ENCODE results near the gene NOTCH4.
"Not testable (repeated sequence)": the region's sequence is repeated elsewhere in the genome, so short reads cannot be mapped to it uniquely, and the experiment has no call there.

Gene NOTCH4

DNA sequence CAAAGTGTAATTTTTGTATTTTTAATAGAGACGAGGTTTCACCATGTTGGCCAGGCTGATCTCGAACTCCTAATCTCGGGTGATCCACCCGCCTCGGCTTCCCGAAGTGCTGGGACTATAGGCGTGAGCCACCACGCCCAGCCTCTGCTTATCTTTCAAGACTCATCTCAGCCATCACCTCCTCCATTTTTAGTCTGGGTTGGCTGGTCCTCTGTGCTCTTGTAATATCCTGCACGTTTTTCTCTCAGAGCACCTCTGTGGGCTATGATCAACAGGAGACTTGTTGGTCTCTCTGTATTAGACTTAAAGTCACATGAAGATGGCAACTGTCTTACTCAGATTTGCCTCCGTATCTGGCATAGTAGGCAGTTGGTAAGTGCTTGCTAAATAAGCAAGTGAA, 7.6 kb downstream of the NOTCH4 start:
- no peak for DNase-seq

GRCh38 chr6:32215617-32216016, 8.2 kb downstream of the NOTCH4 start:
- no peak for DNase-seq

GRCh38 chr6:32214126-32214525, 9.7 kb downstream of the NOTCH4 start:
- DNase-seq = no peak

- no peak for DNase-seq
Measured at GRCh38 chr6:32213649-32214048, 10.2 kb downstream of the NOTCH4 start.

DNA sequence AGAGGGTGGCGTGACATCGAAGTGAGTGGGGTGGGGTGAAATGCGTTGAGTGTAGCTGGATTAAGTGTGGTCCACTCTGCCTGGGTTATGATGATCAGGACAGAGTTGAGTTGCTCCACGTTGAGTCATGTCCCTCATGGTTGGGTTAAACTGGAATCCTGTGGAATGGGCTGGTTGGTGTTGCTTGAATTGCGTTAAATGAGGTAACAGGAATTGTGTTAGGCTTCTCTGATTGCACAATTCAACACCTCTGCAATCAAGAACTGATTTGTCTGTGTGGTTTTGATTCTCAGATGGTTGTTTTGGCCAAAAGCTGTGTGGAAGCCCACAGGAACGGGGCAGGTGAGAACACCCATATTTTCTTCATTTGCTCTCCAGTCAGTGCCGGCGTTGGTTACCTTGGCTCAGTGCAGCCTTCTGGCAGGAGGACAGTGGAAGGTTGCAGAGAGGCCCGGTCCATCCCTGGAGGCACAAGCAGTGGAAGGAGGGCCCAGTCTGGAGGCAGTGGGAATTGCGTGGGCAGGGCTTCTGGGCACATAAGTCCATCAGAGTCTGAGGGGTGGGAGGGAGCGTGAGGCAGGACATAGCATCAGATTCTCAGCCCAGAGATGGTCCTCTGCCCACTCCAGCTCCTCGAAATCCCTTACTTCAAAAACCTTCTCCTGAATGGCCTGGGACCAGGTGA, 11.6 kb downstream of the NOTCH4 start:
- no peak for DNase-seq

GRCh38 chr6:32211432-32211831, 12.4 kb downstream of the NOTCH4 start:
- not testable (repeated sequence) for DNase-seq

DNA sequence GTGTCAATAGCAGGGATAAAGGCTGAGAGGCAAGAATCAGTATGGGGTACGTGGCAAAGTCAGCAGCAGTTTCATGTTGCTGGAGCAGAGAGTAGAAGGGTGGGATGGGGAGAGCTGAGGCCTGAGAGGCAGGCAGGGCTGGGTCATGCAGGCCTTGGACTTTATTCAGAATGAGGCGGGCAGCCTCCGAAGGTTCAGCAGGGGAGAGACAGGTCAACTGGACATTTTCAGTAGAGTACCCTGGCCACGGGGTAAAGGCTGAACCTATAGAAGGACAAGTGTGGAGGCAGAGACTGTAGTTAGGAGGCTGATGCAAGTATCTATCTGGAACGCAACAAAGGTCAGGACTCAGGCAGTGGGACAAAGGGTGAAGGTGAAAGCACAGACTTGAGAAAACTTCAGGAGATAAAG, 13.7 kb downstream of the NOTCH4 start:
- no peak for DNase-seq

DNA sequence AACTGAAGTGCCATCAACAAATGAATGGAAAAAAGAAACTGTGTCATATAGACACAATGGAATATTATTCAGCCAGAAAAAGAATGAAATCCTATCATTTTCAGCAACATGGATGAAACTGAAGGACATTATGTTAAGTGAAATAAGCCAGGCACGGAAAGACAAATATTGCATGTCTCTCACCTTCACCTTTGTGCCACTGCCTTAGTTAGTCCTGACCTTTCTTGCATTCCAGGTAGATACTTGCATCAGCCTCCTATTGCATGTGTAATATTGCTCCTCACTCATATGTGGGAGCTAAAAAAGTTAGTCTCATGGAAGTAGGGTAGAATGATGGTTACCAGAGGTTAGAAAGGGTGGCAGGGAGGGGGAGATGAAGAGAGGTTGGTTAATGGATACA, 14.9 kb downstream of the NOTCH4 start:
- DNase-seq = no peak

DNA sequence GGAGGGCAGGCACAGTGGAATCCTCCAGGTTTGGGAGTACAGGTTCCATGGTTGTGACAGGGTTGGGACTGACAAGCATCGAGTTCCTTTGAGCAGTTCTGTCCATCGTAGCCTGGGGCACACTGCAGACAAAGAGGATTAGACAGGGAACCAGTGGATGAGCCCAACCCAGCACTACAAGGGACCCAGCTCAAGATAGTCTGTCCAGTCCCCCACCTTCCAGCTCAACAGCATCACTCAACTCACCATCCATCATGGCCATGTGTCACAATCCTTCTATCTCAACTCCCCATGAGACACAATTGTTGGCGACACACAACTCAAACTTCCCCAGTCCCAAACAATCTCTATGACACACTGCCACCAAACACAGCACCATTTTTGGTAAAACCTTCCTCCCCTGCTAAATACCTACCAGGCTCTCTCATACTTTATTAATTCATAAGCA, 19.6 kb downstream of the NOTCH4 start:
- DNase-seq = no peak

GRCh38 chr6:32203426-32204267, 20.2 kb downstream of the NOTCH4 start:
- DNase-seq = no peak

GRCh38 chr6:32202186-32202585, 21.7 kb downstream of the NOTCH4 start:
- no peak for DNase-seq

- no peak for DNase-seq
Measured at GRCh38 chr6:32200711-32201475, 23.0 kb downstream of the NOTCH4 start.

DNA sequence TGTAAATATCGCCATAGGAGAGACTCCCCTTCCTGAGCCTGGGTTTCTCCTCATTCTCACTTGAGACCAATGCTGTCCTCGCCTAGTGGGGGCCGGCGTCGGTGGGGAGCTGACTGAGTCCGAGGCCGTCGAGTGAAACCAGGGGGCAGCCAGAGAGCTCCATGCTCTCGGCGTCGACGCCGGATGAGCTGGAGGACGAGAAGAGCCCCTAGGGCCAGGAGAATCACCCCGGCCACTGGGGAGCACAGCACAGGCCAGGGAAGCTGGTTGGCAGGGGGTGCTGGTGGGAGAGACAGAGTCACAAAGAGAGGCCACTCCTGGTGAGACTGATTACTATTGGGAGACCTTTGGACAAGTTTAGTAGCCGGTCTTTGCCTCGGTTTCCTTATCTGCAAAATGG, 25.0 kb downstream of the NOTCH4 start:
- no peak for DNase-seq

DNA sequence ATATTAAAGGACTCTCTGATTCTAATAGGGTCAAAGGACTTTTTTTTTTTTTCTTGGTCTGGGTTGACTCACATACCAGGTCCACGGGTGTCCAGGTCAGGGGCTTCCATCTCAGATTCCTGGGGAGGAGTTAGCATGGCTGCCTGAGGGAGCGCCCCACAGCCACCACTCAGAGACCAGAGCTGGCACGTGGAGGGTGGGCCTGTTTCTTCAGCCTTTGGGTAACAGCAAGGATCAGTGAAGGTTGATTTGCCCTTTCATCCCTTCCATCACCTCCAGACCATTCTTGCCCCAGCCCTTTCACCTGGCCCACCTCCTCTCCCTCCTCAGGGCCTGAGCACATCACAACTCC, 25.5 kb downstream of the NOTCH4 start:
- DNase-seq = no peak

DNA sequence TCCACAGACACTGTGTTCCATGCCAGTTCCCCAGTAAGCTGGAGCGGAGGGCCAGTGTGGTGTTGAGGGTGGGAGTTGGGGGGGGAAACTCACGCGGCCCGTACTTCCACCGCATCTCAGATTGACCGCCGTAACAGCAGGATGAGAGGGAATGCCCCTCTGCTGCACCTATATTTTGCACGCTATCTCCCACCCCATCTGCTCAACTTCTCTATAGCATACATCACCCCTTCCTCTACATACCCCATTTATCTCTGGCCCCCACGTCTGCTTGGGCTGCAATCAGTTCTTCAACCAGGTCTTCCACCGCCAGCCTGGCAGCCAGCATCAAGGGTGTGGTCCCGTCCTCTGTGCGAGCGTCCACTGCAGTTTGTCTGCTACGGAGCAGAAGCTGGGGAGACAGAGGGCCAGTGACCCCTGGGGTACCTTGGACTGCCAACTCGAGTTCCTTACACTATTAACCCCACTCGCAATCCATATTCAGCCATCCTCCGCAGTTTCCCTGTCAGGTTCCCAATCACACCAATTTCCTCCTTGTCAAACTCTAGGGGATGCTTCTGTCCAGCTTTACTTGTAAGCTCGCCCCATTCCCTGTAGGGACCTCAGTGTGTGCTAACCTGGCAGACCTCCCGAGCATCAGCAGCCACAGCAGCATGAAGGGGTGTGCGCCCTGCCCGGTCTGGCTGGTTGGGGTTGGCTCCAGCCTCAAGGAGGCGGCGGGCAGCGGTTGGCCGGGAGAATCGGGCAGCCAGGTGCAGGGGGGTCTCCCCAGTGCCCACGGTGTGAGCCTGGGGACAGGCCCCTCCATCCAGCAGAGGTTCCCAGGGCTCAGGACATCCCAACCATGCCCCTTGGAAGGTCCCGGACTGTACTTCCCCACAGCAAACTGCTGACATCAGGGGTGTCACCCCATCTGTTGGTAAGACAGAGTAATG, 26.9 kb downstream of the NOTCH4 start:
- DNase-seq = no peak

DNA sequence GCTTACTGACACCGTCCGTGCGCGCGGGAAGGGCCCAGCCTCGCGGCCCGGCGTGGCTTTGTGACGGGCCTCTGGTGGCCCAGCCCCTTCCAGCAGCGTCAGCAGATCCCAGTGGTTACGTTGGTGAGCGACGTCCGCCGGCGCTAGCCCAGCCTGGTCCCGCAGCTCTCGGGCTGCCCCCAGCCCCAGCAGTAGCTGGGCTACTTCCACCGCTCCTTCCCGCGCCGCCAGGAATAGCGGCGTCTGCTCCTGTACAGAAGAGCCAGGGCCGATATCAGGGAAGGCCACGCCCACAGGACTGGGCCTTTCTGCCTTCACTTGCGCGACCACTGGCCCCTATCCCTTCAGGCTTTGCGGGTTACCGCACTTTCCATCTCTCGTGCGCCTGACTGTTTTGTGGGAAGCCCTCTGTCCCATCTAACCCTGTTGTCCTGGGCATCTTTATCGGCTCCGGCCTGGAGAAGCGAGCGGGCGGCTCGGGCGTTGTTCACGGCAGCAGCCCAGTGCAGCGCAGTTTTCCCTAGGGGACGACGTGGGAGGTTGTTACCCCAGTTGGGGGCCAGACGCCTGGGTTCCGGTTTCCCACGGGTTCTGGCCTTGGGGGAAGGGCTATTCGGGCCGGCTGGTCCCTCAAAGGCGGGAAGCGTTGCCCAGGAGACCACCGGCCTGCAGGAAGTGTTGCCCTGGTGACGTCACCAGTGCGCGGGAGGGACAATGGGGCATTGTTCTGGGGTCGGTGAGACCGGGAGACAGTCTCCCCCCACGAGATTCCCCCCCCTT, 27.8 kb downstream of the NOTCH4 start:
- peak; percentile 80 for DNase-seq

GRCh38 chr6:32195652-32195901, 28.3 kb downstream of the NOTCH4 start:
- DNase-seq = peak; percentile 99

DNA sequence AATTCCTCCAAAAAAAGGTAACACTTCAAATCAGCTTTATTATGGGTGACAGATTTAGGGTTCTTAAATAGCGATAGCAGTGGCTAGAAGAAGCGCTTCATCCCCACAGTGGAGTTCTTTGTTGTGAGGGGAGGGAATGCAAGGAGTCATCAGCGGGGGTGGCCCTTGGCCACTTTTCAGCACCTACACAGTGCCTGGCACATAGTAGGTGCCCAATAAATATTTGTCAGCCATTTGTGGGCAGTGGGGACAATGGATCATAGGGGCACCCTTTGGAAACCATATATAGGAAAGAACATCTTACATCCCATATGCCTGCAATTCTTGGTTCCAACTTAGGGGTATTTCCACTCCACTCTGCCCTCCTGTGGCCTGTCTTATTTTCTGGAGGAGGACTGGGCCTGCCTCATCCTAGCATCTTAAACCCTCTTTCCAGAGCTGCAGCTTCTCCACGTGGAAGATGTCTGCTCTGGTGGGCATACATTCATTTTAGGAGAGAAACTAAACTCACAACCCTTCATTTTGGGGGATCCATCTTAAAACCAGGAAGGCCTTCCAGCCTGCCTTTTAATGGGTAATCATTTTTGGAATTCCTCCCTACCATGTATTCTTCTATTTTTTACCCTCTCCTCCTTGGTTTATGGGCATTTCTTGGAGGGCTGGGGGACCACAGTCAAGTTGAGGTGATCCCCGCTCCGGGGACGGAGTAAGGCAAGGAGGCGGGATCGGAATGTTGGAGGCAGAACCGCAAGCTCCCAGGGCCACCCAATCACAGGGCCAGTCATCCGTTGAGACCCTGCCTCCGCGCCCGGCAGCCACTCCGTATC, 28.8 kb downstream of the NOTCH4 start:
- peak; percentile 34 for DNase-seq

- DNase-seq = no peak
Measured at GRCh38 chr6:32194388-32194787, 29.5 kb downstream of the NOTCH4 start.

- not testable (repeated sequence) for DNase-seq
Measured at GRCh38 chr6:32193096-32193495, 30.8 kb downstream of the NOTCH4 start.

- DNase-seq = peak; percentile 53
Measured at GRCh38 chr6:32192608-32193039, 31.2 kb downstream of the NOTCH4 start, which contains the start of gene GPSM3. GPSM3 (minus strand) TSS chr6:32192643; CDS start chr6:32192513, 130 bp downstream.
